ENCODE measurements around the gene MAPK8IP2.

DNA sequence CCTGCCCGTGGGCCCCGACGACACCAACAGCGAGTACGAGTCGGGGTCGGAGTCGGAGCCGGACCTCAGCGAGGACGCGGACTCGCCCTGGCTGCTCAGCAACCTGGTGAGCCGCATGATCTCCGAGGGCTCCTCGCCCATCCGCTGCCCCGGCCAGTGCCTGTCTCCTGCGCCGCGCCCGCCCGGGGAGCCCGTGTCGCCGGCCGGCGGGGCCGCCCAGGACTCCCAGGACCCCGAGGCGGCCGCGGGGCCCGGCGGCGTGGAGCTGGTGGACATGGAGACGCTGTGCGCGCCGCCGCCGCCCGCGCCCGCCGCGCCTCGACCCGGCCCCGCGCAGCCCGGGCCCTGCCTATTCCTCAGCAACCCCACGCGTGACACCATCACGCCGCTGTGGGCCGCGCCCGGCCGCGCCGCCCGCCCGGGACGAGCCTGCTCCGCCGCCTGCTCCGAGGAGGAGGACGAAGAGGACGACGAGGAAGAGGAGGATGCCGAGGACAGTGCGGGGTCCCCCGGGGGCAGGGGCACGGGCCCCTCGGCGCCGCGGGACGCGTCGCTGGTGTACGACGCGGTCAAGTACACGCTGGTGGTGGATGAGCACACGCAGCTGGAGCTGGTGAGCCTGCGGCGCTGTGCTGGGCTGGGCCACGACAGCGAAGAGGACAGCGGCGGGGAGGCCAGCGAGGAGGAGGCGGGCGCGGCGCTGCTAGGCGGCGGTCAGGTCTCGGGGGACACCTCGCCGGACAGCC lies 3.8 kb downstream of the MAPK8IP2 start:
- TF ChIP-seq, protein P1, sequence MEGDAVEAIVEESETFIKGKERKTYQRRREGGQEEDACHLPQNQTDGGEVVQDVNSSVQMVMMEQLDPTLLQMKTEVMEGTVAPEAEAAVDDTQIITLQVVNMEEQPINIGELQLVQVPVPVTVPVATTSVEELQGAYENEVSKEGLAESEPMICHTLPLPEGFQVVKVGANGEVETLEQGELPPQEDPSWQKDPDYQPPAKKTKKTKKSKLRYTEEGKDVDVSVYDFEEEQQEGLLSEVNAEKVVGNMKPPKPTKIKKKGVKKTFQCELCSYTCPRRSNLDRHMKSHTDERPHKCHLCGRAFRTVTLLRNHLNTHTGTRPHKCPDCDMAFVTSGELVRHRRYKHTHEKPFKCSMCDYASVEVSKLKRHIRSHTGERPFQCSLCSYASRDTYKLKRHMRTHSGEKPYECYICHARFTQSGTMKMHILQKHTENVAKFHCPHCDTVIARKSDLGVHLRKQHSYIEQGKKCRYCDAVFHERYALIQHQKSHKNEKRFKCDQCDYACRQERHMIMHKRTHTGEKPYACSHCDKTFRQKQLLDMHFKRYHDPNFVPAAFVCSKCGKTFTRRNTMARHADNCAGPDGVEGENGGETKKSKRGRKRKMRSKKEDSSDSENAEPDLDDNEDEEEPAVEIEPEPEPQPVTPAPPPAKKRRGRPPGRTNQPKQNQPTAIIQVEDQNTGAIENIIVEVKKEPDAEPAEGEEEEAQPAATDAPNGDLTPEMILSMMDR (IDR thresholded peaks at IDR 0.05): no peak
- no peak for TF ChIP-seq POLR2A (IDR thresholded peaks at IDR 0.05)
